KOPT-K1 (cell line): ENCODE measurements around the gene SOCS2.
"Not testable (repeated sequence)": the region's sequence is repeated elsewhere in the genome, so short reads cannot be mapped to it uniquely, and the experiment has no call there.

Experiments used
- H3K27ac ChIP-seq: fragments of 200-600 bp; sonication (generic); 2 replicates; pipeline ENCODE4 v1.5.1; 2016; ENCODE audit warnings: antibody characterized with exemption, mild to moderate bottlenecking, low read depth, low read length; ENCODE audit not compliant: poor library complexity, severe bottlenecking
- H3K36me3 ChIP-seq: fragments of 200-600 bp; sonication (generic); 2 replicates; pipeline ENCODE4 v1.5.1; 2017; ENCODE audit warnings: antibody characterized with exemption, mild to moderate bottlenecking, low read length, moderate library complexity; ENCODE audit not compliant: insufficient read depth
- H3K9me3 ChIP-seq: fragments of 200-600 bp; sonication (generic); 2 replicates; pipeline ENCODE4 v1.5.1; 2017; ENCODE audit warnings: antibody characterized with exemption, low read length, mild to moderate bottlenecking; ENCODE audit not compliant: insufficient read depth, poor library complexity, severe bottlenecking

Gene SOCS2

DNA sequence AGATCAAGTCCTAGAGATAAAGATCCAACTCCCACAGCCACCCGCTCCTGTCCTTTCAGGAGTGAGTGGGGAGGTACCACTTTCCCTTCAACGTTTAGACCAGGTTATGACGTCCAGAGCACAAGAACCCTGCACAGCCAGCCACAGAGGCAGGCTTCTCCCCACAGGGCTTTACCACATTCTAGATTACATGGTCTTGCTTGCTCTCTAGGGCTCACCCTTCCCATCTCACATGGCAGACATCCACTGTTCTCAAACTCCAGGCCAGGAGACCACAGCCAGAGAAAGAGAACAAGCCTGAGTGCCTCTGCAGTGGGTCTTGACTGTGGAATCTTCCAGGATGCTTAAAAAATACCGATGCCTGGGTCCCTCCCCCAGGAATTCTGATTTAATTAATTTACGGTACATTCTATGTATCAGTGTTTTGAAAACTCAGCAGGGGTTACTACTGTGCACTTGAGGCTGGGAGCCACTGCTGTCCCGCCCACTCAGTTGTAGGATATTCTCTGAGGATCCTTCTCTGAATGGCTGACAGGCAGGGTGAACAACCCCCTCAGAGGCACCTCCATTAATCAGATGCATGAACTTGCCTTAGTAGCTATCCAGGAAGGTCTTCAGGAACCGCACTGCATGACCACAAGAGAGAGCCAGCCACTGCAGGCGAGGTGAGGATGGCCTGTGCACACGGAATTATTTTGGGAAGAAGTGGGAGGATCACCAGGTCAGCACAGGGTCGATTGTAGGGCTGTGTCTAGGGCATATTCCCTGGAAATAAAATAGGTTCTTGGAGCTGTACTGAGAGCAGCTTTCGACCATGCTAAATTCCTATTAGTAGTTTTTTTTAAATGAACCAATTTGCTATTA lies 21.5 kb upstream of the SOCS2 start:
- Histone ChIP-seq H3K27ac (no peak overlapping the region), H3K9me3 (no peaks in the 10 kb centered on the region), H3K36me3 (no peaks in the 10 kb centered on the region)

- no peak overlapping the region for H3K27ac ChIP-seq
- H3K9me3 ChIP-seq, result peaks cover 1% of the 10 kb centered on the region
- H3K36me3 ChIP-seq, result 0 out of 2 replicates have a peak, but pooled peaks cover under 1% of the 10 kb centered on the region
Measured at GRCh38 chr12:93552427-93552826, 20.0 kb upstream of the SOCS2 start.

- not testable (repeated sequence) for H3K27ac ChIP-seq, H3K36me3 ChIP-seq
- peaks cover 29% of the 10 kb centered on the region for H3K9me3 ChIP-seq
Measured at GRCh38 chr12:93557879-93558278, 14.6 kb upstream of the SOCS2 start.

DNA sequence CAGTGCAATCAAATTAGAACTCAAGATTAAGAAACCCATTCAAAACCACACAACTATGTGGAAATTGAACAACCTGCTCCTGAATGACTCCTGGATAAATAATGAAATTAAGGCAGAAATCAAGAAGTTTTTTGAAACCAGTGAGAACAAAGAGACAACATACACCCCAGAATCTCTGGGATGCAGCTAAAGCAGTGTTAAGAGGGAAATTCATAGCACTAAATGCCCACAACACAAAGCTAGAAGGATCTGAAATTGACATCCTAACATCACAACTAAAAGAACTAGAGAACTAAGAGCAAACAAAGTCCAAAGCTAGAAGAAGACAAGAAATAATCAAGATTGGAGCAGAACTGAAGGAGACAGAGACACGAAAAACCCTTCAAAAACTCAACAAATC lies 13.8 kb upstream of the SOCS2 start:
- H3K27ac ChIP-seq, H3K36me3 ChIP-seq: not testable (repeated sequence)
- H3K9me3 ChIP-seq, result peaks cover 29% of the 10 kb centered on the region

DNA sequence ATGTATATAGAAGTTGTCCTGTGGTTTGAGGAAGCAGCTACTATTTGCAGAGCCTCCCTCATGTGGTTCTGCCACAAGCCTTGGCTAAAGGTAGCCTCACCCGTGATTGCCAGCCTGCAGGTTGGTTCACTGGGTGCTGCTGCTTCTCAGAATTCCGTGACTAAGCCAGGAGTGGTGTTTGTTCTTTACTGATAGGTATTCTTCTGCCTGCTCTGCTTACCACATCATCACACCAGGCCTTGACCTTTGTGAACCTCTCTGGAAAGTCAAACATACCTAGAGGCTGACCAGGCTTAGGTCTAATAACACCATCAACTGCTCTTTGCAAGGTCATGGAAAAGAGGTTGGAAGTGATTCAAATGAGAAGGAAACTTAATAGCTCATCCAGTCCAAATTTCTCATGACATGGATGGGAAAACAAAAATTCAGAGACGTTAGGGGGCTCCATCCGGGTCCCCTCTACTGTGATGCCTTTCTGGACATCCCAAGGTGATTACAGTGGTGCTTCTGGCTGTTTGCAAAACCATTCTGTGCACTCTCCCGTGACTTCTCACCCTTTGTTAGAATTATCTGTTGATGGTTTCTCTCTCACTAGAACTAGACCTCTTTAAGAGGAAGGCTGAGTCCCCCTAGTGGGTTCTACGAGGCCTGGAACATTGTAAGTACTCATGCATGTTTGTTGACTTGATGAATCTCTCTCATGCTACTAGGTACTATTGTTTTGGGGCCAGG lies 8.5 kb upstream of the SOCS2 start:
- Histone ChIP-seq H3K36me3 (peaks cover 21% of the 10 kb centered on the region; the same call in 1 of the 2 replicates), H3K27ac (no peak overlapping the region), H3K9me3 (peaks cover 13% of the 10 kb centered on the region)

DNA sequence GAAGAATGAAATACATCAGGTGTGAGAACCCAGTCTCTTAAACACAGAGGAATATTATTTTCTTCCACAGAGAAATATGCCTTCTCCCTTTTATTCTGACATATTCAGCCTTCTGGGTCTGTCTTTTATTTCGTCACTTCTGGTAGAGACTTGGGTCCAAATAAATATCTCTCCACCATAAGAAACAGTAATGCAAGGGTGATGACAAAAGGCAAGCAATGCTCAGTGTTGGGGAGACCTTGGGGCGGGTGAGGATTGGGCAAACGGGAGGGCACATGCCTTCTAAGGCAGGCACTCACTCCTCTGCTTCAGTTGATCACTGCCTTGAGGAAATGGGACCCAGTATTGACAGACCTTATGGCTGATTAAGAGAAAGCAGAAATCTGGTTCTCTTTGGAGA lies 6.7 kb upstream of the SOCS2 start:
- Histone ChIP-seq H3K36me3 (peaks cover 21% of the 10 kb centered on the region; the same call in 1 of the 2 replicates), H3K27ac (no peak overlapping the region), H3K9me3 (peaks cover 3% of the 10 kb centered on the region)

GRCh38 chr12:93567174-93567573 lies 5.3 kb upstream of the SOCS2 start:
- Histone ChIP-seq H3K27ac (no peak overlapping the region), H3K36me3 (peaks cover 18% of the 10 kb centered on the region; the same call in 1 of the 2 replicates), H3K9me3 (no peaks in the 10 kb centered on the region)

DNA sequence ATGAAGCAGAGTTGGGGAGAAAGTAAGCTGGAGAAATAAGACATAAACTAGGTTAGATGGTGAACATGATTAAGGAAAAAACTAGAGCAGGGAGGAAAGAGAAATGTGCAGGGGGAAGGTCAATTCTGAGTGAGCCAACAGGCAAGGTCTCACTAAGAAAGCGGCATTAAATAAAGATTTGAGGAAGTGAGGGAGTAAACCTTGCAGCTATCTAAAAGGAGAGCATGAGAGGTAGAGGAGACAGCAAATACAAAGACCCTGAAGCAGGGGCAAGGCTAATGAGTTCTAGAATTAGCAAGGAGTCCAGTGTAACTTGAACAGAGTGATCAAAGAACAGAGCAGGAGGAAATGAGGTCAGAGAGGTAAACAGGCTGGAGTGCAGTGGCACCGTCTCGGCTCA lies 4.4 kb upstream of the SOCS2 start:
- no peaks in the 10 kb centered on the region for H3K9me3 ChIP-seq
- H3K36me3 ChIP-seq, result peaks cover 23% of the 10 kb centered on the region
- H3K27ac ChIP-seq, result no peak overlapping the region

DNA sequence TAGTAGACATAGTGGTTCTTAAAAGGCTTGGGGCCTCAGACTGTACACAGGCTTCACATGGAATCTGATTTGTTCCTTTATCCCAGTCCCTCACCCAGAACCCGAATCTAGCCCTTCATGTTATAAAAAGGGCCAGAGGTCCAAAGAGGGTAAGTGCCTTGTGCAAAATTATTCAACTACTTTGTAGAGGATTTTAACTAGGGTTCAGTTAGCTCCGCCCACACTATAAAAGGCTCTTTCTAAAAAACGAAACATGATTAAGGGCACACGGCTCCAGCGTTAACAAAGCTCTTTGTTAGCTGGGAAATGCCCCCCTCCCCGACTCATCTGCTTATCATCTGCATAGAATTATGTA lies 3.2 kb upstream of the SOCS2 start:
- Histone ChIP-seq H3K9me3 (no peaks in the 10 kb centered on the region), H3K36me3 (peaks cover 33% of the 10 kb centered on the region), H3K27ac (peak overlapping the region; percentile 94)

DNA sequence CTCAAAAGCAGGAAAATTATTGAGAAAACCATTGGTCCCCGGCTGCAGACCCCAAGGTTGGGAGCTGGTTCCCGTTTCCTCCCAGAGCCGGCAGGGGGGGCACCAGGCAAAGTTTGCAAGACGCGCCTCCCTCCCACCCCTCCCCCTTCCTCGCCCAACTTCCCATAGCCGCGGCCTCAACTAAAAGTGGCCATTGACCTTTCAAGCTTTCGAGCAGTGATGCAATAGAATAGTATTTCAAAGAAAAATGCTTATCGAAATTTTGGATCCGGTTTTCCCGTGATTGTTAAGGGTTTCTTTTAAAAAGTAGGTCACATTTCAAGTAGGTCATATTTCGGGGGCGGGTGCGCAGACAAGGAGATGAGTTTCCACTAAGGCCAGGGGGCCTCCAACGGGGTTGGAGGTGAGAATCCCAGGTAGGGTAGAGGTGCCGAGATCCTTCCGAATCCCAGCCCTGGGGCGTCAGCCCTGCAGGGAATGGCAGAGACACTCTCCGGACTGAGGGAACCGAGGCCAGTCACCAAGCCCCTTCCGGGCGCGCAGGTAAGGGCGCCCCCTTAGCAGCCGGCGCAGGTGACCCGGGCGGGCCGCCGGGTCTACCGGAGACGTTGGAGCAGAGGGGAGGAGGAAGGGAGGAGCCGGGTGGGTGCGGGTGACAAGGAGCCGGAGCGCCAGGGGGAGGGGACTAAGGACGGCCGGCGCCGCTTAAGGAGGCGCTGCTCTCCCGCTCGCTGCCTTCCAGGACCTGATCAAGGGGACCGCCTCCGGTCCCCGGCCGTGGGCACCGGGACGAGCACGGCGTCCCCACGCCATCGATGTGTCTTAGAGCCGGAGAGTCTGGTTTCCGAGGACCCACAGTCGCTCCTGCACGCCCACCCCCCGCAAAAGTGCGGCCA lies 2.6 kb upstream of the SOCS2 start:
- H3K9me3 ChIP-seq, result no peaks in the 10 kb centered on the region
- peaks cover 36% of the 10 kb centered on the region for H3K36me3 ChIP-seq
- H3K27ac ChIP-seq, result peak overlapping the region; percentile 94

- H3K27ac ChIP-seq, result peak overlapping the region; percentile 94
Measured at GRCh38 chr12:93570552-93571364, 1.7 kb upstream of the SOCS2 start.

DNA sequence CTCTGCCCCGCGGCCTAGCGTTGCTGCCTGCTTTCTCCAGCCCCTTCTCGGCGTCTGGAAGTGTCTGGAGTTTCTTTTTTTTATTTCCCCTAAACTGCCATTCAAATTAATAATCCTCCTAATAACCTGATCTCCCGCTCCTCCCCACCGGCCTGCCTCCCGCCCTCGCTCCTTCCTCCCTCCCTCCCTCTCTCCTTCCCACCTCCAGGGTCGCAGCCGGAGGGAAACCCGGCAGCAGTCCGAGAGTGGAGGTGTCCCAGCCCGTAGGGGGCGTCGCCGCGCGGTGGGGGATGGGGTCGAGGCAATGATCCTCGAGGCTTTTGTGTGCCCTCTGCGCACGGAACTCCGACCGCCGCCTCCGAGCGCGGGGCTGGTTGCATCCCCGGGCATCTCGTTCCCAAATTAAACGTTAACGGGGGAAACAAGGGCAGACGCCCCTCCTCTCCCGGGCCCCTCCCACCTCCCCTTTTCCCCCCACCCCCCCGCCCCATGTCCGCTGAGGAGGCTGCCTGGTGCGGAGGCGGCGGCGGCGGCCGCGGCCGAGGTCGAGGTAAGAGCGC lies 1.0 kb upstream of the SOCS2 start:
- Histone ChIP-seq H3K9me3 (no peaks in the 10 kb centered on the region), H3K27ac (peak overlapping the region; percentile 94), H3K36me3 (peaks cover 37% of the 10 kb centered on the region)

More at GRCh38 chr12:93570552-93571364, 1.7 kb upstream of the SOCS2 start:
- H3K9me3 ChIP-seq, result no peaks in the 10 kb centered on the region
- peaks cover 37% of the 10 kb centered on the region for H3K36me3 ChIP-seq

GRCh38 chr12:93572712-93573551 lies 457 bp downstream of the SOCS2 start:
- peaks cover 52% of the 10 kb centered on the region for H3K36me3 ChIP-seq
- no peak overlapping the region for H3K27ac ChIP-seq
- H3K9me3 ChIP-seq, result no peaks in the 10 kb centered on the region
